Measurements from ENCODE around the gene PRR36.

The PRR36 gene

DNA sequence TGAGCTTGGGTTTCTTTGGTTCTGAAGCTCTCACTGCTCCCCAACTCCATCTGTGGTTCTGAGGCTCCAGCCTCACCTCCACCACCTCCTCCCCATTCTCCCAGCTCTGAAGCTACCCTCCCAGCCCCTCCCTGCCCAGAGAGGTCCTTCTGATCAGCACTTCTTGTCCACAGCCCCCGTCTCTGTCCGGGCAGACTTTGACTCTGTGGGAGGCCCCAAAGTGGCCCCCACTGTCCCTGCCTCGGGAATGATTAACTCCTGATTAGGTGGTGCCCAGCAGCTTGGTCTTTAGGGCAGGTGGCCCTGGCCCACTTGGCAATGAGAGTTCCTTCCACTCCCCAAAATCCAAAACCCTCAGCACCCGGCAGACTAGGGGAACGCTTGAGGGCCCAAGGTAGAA is 29.8 kb downstream of the PRR36 start:
- CTCF ChIA-PET = interaction anchor here (1.0 to 3.3 kb wide), 2 partner anchors 10 to 100 kb away, joined by 3 to 21 read pairs; no protein-coding TSS in a partner anchor
- no peak for DNase-seq (ENCODE audit: low read depth, low spot score)
- H3K4me3 ChIP-seq (ENCODE audit: low read depth, low read length) = no peak overlapping the region
- POLR2A ChIA-PET = interaction anchor here (0.7 kb wide), 1 partner anchor 690 kb away, joined by 3 read pairs; no protein-coding TSS in a partner anchor
- TF ChIP-seq, protein P1, sequence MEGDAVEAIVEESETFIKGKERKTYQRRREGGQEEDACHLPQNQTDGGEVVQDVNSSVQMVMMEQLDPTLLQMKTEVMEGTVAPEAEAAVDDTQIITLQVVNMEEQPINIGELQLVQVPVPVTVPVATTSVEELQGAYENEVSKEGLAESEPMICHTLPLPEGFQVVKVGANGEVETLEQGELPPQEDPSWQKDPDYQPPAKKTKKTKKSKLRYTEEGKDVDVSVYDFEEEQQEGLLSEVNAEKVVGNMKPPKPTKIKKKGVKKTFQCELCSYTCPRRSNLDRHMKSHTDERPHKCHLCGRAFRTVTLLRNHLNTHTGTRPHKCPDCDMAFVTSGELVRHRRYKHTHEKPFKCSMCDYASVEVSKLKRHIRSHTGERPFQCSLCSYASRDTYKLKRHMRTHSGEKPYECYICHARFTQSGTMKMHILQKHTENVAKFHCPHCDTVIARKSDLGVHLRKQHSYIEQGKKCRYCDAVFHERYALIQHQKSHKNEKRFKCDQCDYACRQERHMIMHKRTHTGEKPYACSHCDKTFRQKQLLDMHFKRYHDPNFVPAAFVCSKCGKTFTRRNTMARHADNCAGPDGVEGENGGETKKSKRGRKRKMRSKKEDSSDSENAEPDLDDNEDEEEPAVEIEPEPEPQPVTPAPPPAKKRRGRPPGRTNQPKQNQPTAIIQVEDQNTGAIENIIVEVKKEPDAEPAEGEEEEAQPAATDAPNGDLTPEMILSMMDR (IDR thresholded peaks at IDR 0.05; ENCODE audit: insufficient read depth, low read length, missing control alignments) = no peak

DNA sequence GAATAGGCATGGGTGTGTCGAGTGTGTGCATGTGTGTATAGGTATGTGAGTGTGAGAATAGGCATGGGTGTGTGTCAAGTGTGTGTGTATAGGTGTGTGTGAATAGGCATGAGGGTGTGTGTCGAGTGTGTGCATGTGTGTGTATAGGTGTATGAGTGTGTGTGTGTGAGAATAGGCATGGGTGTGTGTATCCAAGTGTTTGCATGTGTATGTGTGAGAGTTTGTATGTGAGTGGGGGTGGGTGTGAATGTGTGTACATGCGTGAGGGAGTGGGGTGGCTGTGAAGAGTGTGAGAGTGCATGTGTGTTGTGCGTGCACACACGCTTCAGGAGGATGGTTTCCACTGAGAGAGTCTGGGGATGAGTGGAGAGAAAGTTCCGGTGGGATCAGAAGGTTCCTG is 30.7 kb downstream of the PRR36 start:
- ChIA-PET CTCF (interaction anchor here (1.0 to 3.3 kb wide), 2 partner anchors 10 to 101 kb away, joined by 3 to 21 read pairs; no protein-coding TSS in a partner anchor), POLR2A (interaction anchor here (0.7 kb wide), 1 partner anchor 691 kb away, joined by 3 read pairs; no protein-coding TSS in a partner anchor)
- no peak overlapping the region for H3K4me3 ChIP-seq (ENCODE audit: low read depth, low read length)
- DNase-seq (ENCODE audit: low read depth, low spot score) = no peak
- TF ChIP-seq, protein P1 (IDR thresholded peaks at IDR 0.05; ENCODE audit: insufficient read depth, low read length, missing control alignments) = no peak

DNA sequence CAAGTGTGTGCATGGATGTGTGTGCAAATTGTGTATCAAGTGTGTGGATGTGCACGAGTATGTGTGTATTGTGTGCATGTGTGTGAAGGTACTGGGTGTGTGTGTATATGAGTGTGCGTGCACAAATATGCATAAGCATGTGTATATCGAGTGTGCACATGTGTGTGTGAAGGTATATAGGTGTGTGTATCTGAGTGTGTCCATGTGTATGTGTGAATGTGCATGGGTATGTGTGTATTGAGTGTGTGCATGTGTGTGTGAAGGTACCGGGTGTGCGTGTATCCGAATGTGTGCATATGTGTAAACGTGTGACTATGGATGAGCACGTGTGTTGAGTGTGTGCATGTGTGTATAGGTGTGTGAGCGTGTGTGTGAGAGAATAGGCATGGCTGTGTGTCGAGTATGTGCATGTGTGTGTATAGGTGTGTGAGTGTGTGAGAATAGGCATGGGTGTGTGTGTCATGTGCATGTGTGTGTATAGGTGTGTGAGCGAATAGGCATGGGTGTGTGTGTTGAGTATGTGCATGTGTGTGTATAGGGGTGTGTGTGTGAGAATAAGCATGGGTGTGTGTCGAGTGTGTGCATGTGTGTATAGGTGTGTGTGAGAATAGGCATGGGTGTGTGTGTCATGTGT is 31.4 kb downstream of the PRR36 start:
- DNase-seq (ENCODE audit: low read depth, low spot score) = no peak
- ChIA-PET POLR2A (no interaction called here), CTCF (no interaction called here)
- TF ChIP-seq, protein P1 (IDR thresholded peaks at IDR 0.05; ENCODE audit: insufficient read depth, low read length, missing control alignments) = no peak
- H3K4me3 ChIP-seq (ENCODE audit: low read depth, low read length) = no peak overlapping the region

DNA sequence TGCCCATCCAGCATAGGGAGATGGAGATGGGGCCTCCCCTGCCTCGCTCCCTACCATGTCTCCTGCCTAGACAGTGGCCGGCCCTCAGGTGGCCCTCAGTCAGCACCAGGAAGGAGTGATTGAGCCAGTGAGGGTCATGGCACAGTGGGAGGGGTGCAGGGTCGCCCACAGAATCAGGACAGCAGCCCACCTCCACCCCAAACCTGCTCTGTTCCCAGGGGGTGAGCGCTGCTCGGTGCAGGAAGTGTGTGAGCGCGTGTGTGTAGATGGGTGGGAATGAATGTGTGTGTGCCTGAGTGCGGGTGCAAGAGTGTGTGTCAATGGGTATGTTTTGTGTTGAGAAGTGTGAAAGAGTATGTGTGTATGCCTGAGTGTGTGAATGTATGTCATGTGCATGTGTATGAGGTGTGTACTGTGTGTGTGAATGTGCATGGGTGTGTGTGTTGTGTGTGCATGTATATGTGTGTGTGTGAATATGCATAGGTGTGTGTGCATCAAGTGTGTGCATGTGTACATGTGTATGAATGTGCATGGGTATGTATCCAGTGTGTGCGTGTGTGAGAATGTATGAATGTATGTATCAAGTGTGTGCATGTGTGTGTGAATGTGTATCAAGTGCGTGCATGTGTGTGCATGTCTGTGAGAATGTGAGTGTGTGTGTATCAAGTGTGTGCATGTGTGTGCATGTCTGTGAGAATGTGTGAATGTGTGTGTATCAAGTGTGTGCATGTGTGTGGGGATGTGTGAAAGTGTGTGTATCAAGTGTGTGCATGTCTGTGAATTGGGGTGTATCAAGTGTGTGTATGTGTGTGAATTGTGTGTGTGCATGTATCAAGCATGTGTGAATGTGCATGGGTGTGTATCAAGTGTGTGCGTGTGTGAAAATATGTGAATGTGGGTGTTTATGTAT is 32.2 kb downstream of the PRR36 start:
- no peak overlapping the region for H3K4me3 ChIP-seq (ENCODE audit: low read depth, low read length)
- POLR2A ChIA-PET = no interaction called here

DNA sequence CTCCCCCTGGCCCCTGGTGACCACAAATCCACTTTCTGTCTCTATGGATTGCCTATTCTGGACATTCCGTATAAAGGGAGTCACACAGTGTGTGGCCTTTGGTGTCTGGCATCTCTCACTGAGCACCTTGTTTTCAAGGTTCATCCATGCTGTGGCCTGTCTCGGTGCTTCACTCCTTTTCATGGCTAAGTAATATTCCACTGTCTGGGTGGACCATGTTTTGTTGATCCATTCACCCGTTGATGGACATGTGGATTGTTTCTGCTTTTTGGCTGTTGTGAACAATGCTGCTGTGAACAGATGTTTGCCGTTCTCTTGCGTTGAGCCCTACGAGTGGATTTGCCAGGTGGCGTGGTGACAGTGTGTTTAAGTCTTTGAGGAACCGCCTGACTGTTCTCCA is 33.6 kb downstream of the PRR36 start:
- H3K4me3 ChIP-seq (ENCODE audit: low read depth, low read length) = no peak overlapping the region
- ChIA-PET POLR2A (no interaction called here), CTCF (interaction anchor here (5.4 kb wide), 1 partner anchor 13 kb away, joined by 31 read pairs; no protein-coding TSS in a partner anchor)
- TF ChIP-seq, protein P1 (IDR thresholded peaks at IDR 0.05; ENCODE audit: insufficient read depth, low read length, missing control alignments) = no peak
- DNase-seq (ENCODE audit: low read depth, low spot score) = no peak

More for the DNA sequence above, 32.2 kb downstream of the PRR36 start:
- TF ChIP-seq, protein P1 (IDR thresholded peaks at IDR 0.05; ENCODE audit: insufficient read depth, low read length, missing control alignments) = no peak
- no peak for DNase-seq (ENCODE audit: low read depth, low spot score)
- CTCF ChIA-PET = no interaction called here

DNA sequence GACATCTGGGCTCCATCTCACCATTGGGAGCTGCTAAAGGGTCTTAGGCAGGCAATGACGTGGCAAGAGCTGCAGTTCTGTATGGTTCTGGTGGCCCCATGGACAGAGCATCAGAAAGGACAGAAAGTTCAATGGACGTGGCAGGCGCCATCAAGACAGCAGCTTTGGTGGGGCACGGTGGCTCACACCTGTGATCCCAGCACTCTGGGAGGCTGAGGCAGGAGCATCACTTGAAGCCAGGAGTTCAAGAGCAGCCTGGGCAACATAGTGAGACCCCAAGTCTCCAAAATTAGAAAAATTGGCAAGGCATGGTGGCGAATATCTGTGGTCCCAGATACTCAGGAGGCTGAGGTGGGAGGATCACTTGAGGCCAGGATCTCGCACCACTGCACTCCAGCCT is 34.7 kb downstream of the PRR36 start:
- H3K4me3 ChIP-seq (ENCODE audit: low read depth, low read length) = no peak overlapping the region
- DNase-seq (ENCODE audit: low read depth, low spot score) = no peak
- ChIA-PET CTCF (interaction anchor here (0.5 to 5.4 kb wide), 3 partner anchors 14 to 85 kb away, joined by 3 to 31 read pairs (median 3); no protein-coding TSS in a partner anchor), POLR2A (no interaction called here)
- TF ChIP-seq, protein P1 (IDR thresholded peaks at IDR 0.05; ENCODE audit: insufficient read depth, low read length, missing control alignments) = no peak

All from AG04449 (cell line).